Body of pancreas (tissue), 4 donors: ENCODE measurements around the gene KIRREL2.

Experiments
- POLR2A ChIP-seq, 3 donors: fragments of 450-650 bp; IDR thresholded peaks; one replicate each; pipeline ENCODE4 v1.6.1; 2016; ENCODE audit warnings: antibody characterized with exemption in 3 of 3, mild to moderate bottlenecking in 2 of 3
- TF ChIP-seq, protein P1 (sequence below), 7 experiments: fragments of 450-650 bp in 4 of 7; fragments of 200-600 bp in 3 of 7; sonication (generic) in 3 of 7; IDR thresholded peaks; one replicate each; pipeline ENCODE4 v1.5.1; 2016 to 2019; ENCODE audit warnings: antibody characterized with exemption in 7 of 7

DNA sequence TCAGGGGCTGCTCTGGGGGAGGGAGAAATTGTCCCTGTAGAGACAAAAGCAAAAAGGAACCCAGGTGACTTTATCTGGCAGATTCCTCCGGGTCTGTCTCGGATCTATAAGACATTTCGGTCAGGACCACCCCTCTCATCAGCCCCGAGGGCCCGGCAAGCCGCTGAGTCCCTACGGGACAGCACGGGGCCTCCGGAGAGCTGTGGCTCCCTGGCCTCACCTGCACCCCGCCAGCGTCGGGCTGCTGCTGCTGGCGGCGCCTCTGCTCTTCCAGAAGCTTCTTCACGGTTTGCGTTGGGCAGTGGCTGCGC, 41.7 kb downstream of the KIRREL2 start:
- TF ChIP-seq, protein P1, sequence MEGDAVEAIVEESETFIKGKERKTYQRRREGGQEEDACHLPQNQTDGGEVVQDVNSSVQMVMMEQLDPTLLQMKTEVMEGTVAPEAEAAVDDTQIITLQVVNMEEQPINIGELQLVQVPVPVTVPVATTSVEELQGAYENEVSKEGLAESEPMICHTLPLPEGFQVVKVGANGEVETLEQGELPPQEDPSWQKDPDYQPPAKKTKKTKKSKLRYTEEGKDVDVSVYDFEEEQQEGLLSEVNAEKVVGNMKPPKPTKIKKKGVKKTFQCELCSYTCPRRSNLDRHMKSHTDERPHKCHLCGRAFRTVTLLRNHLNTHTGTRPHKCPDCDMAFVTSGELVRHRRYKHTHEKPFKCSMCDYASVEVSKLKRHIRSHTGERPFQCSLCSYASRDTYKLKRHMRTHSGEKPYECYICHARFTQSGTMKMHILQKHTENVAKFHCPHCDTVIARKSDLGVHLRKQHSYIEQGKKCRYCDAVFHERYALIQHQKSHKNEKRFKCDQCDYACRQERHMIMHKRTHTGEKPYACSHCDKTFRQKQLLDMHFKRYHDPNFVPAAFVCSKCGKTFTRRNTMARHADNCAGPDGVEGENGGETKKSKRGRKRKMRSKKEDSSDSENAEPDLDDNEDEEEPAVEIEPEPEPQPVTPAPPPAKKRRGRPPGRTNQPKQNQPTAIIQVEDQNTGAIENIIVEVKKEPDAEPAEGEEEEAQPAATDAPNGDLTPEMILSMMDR (IDR thresholded peaks at IDR 0.05): no peak
- no peak for TF ChIP-seq POLR2A (IDR thresholded peaks at IDR 0.05)
